Motor neuron (in vitro differentiated cells): ENCODE measurements around the gene SLN. TPM values are rescaled to one million over a fixed set of nuclear protein-coding genes. Genes with fewer than 3 reads are reported as not detected.
A peak's percentile ranks its signal among the peaks of the same experiment; 100 is the strongest.

Experiments
- ATAC-seq, 8 experiments: fragments of 200-7000 bp; cut with Tn5 transposase; replicated peaks in 6 of 8; 2 replicates each; pipeline ENCODE4 v1.8.0; 2021; ENCODE audit warnings: mild to moderate bottlenecking in 8 of 8, moderate library complexity in 8 of 8
- H3K27ac ChIP-seq, 2 donors: fragments of 250-450 bp; sonication (Bioruptor Pico); 2 replicates each; pipeline ENCODE4 v1.9.0; 2021; ENCODE audit warnings: antibody characterized with exemption in 2 of 2, mild to moderate bottlenecking in 2 of 2, moderate library complexity in 1 of 2
- H3K4me1 ChIP-seq, 2 donors: fragments of 250-450 bp; sonication (Bioruptor Pico); replicated peaks in 1 of 2; 2 replicates each; pipeline ENCODE4 v1.6.1; 2021; ENCODE audit warnings: antibody characterized with exemption in 2 of 2, mild to moderate bottlenecking in 2 of 2, moderate library complexity in 1 of 2
- H3K4me3 ChIP-seq, 5 donors: fragments of 250-450 bp; sonication (Bioruptor Pico); 2 replicates each; pipeline ENCODE4 v1.9.0; 2021; ENCODE audit warnings: antibody characterized with exemption in 5 of 5, mild to moderate bottlenecking in 5 of 5, moderate library complexity in 4 of 5
- WGBS, 10 experiments: fragments of 450-650 bp; shearing (Covaris generic); methylation state at CpG; one replicate each; pipeline ENCODE4 v1.0.0; 2022; 5-methylcytosine and 5-hydroxymethylcytosine counted together
- in situ Hi-C, 9 experiments: fragments of 400-800 bp; cut with MboI; loops; one replicate each; pipeline ENCODE4 v1.15.0; 2021; ENCODE audit warnings: low sequenced_read_pairs in 9 of 9, low pct_unique_long_range_greater_than_20kb in 2 of 9; ENCODE audit not compliant: unreplicated experiment in 9 of 9
- total RNA-seq, 8 experiments: library from RNA; unstranded; fragments of 300-600 nt; gene quantifications; 2 replicates each; pipeline versions ENCODE4 v1.2.3 to v1.2.4, GENCODE V29; 2022

The SLN gene
- total RNA-seq, 8 experiments from 2014 or later = 0.66 to 0.92 TPM; not detected in 6

GRCh38 chr11:107740271-107740670, 28.4 kb upstream of the SLN start:
- Histone ChIP-seq H3K4me1 (peaks cover 0 to 3% of the 10 kb centered on the region in 2 donors), H3K4me3 (no peak overlapping the region), H3K27ac (no peak overlapping the region)
- in situ Hi-C loops = no loop called here
- 35 to 100% (median 79%) methylated on average over 2 to 4 of the region's 4 CpGs for WGBS, 10 experiments
- no peak for ATAC-seq

GRCh38 chr11:107736546-107736945, 24.7 kb upstream of the SLN start:
- in situ Hi-C loops = no loop called here
- WGBS, 10 experiments = 11 to 86% (median 58%) methylated on average over 1 of the region's 1 CpG; no CpG with 5 or more reads in 2 of the 10 experiments
- no peak overlapping the region for H3K27ac ChIP-seq
- no peaks in the 10 kb centered on the region for H3K4me1 ChIP-seq
- no peak overlapping the region for H3K4me3 ChIP-seq
- no peak for ATAC-seq

- 0 to 90% (median 48%) methylated on average over 1 to 3 of the region's 3 CpGs; no CpG with 5 or more reads in 2 of the 10 experiments for WGBS, 10 experiments
- peak in 2 of 8 experiments; percentile 63 to 66 for ATAC-seq
Measured at GRCh38 chr11:107733518-107733917, 21.7 kb upstream of the SLN start.

DNA sequence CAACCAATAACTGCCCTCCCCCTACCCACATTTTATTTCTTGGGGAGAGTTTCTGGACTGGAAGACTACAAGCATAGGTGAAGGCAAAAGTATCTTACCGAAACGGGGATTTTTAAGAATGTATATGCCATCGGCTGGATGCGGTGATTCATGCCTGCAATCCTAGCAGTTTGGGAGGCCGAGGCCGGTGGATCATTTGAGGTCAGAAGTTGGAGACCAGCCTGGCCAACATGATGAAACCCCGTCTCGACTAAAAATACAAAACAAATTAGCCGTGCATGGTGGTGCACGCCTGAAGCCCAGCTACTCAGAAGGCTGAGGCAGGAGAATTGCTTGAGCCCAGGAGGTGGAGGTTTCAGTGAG, 20.8 kb upstream of the SLN start:
- 68 to 100% (median 89%) methylated on average over 1 to 8 of the region's 10 CpGs; no CpG with 5 or more reads in 3 of the 10 experiments for WGBS, 10 experiments
- in situ Hi-C loops = no loop called here
- H3K4me1 ChIP-seq = no peaks in the 10 kb centered on the region
- no peak overlapping the region for H3K4me3 ChIP-seq
- no peak overlapping the region for H3K27ac ChIP-seq
- no peak for ATAC-seq

More at GRCh38 chr11:107733518-107733917, 21.7 kb upstream of the SLN start:
- no peak overlapping the region for H3K27ac ChIP-seq
- in situ Hi-C loops = no loop called here
- no peaks in the 10 kb centered on the region for H3K4me1 ChIP-seq
- H3K4me3 ChIP-seq = no peak overlapping the region

DNA sequence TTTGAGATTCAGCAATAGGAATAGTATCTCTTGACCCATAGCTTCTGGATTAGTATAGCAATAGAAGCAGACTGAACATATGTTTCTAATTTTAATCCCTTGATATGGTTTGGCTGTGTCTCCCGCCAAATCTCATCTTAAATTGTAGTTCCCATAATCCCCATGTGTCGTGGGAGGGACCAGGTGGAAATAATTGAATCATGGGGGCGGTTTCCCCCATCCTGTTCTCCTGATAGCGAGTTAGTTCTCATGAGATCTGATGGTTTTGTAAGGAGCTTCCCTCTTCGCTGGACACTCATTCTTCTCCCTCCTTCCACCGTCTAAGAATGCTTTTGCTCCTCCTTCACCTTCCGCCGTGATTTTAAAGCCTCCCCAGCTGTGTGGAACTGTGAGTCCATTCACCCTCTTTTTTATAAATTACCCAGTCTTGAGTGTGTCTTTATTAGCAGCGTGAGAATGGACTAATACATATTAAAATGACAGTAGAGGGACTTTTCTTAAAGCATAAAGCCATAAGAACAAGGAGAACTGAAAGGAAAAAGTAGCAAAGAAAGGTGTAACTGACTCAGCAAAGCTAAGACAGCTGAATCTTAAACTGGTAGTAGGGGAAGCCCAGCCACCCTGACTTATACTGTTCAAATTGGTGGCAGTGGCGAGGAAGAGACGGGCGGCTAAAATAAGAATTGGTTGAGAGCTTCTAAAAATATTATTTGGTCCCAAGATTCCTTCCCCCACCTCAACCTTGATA, 20.3 kb upstream of the SLN start:
- ATAC-seq = no peak
- in situ Hi-C loops = no loop called here
- 41 to 91% (median 84%) methylated on average over 3 to 12 of the region's 12 CpGs for WGBS, 10 experiments
- Histone ChIP-seq H3K27ac (no peak overlapping the region), H3K4me3 (no peak overlapping the region), H3K4me1 (no peaks in the 10 kb centered on the region)

- no peak overlapping the region for H3K27ac ChIP-seq
- no peak for ATAC-seq
- H3K4me3 ChIP-seq = no peak overlapping the region
- H3K4me1 ChIP-seq = peaks cover 0 to 13% of the 10 kb centered on the region in 2 donors
- in situ Hi-C loops = no loop called here
Measured at GRCh38 chr11:107722662-107723061, 10.8 kb upstream of the SLN start.

DNA sequence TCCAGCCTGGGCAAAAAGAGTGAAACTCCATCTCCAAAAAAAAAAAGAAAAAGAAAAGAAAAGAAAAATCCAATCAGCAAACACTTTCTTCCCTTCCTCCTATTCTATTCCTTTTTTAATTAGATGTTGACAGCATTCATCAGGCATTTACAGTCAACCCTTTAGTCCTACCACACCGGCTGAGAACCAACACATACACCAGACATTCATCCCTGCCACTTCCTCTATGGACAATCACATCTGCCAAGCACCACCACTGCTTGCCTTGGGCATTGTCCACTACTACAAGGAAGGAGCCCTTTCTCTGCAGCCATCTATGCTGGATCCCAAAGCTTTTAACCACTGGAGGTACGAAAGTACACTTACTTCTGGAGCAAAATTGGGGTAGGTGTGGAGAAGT, 9.4 kb upstream of the SLN start:
- no peak overlapping the region for H3K4me3 ChIP-seq
- 83% methylated on average over 1 of the region's 2 CpGs; no CpG with 5 or more reads in 9 of the 10 experiments for WGBS, 10 experiments
- no peak overlapping the region for H3K27ac ChIP-seq
- in situ Hi-C loops = no loop called here
- peaks cover 0 to 13% of the 10 kb centered on the region in 2 donors for H3K4me1 ChIP-seq
- ATAC-seq = no peak

GRCh38 chr11:107720303-107720774, 8.5 kb upstream of the SLN start:
- Histone ChIP-seq H3K4me3 (no peak overlapping the region), H3K27ac (no peak overlapping the region), H3K4me1 (peaks cover 0 to 13% of the 10 kb centered on the region in 2 donors)
- in situ Hi-C loops = no loop called here
- peak in 3 of 8 experiments; percentile 67 to 83 (median 71) for ATAC-seq
- WGBS, 10 experiments = 0 to 100% (median 78%) methylated on average over 1 to 2 of the region's 2 CpGs; no CpG with 5 or more reads in 3 of the 10 experiments

- 5 to 94% (median 70%) methylated on average over 2 to 5 of the region's 7 CpGs; no CpG with 5 or more reads in 2 of the 10 experiments for WGBS, 10 experiments
- peak in 3 of 8 experiments; percentile 79 to 93 (median 93) for ATAC-seq
- in situ Hi-C loops = no loop called here
- H3K4me3 ChIP-seq = no peak overlapping the region
- H3K27ac ChIP-seq = no peak overlapping the region
- peaks cover 0 to 13% of the 10 kb centered on the region in 2 donors for H3K4me1 ChIP-seq
Measured at GRCh38 chr11:107719557-107720302, 7.9 kb upstream of the SLN start.

DNA sequence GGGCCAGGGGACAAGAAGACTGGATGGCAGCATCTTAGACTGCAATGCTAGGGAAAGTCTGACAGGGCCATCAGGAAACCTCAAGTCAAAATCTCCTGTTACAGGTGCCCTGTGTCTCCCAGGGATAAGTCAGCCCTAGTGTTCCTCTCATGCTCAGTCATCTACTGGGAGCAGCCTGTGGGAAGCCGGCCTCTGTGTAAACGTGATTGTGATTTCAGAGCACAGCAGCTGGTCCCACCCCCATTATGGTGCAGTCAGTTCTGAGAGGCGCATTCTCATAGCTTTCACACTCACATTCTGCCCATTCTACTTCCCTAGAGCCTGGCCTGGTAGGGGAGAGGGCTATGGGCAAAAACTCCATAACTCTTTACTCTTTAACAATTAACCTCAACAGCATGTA, 7.2 kb upstream of the SLN start:
- ATAC-seq = peak in 5 of 8 experiments; percentile 58 to 79 (median 64)
- Histone ChIP-seq H3K4me3 (no peak overlapping the region), H3K27ac (no peak overlapping the region), H3K4me1 (peaks cover 0 to 13% of the 10 kb centered on the region in 2 donors)
- in situ Hi-C loops = no loop called here
- WGBS, 10 experiments = 27 to 100% (median 52%) methylated on average over 1 to 3 of the region's 3 CpGs; no CpG with 5 or more reads in 4 of the 10 experiments

DNA sequence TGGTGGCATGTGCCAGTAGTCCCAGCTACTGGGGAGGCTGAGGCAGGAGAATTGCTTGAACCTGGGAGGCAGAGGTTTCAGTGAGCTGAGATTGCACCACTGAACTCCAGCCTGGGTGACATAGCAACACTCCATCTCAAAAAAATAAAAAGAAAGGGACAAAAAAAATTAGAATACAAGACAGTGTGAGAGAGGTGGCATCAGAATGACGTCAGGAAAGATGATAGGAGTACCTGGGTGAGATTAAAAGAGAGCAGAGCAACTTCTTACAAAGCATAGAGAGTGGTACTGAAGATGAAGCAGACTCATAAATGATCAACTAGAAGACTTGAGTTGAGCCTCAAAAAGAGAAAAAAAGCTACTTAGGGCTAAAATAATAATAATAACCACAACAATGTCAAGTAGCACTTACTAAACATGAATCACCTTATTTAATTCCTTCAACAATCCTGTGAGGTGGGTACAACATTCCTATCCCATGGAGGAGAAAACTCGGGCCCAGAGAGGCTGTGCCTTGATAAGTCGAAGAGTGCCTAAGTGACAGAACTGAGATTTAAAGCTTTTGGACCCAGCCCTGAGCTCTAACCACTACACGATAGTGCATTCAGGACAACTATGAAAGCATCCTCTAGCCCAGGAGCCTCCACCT, 5.2 kb upstream of the SLN start:
- 7 to 96% (median 65%) methylated on average over 1 to 4 of the region's 4 CpGs for WGBS, 10 experiments
- H3K27ac ChIP-seq = no peak overlapping the region
- H3K4me1 ChIP-seq = peaks cover 0 to 23% of the 10 kb centered on the region in 2 donors
- no peak for ATAC-seq
- no peak overlapping the region for H3K4me3 ChIP-seq
- in situ Hi-C loops = no loop called here

- Histone ChIP-seq H3K4me1 (peaks cover 0 to 10% of the 10 kb centered on the region in 2 donors), H3K4me3 (no peak overlapping the region), H3K27ac (no peak overlapping the region)
- WGBS, 10 experiments = 0 to 68% (median 42%) methylated on average over 1 to 3 of the region's 3 CpGs
- ATAC-seq = peak in 2 of 8 experiments; percentile 37 to 92
- in situ Hi-C loops = no loop called here
Measured at GRCh38 chr11:107713009-107713408, 1.2 kb upstream of the SLN start.

DNA sequence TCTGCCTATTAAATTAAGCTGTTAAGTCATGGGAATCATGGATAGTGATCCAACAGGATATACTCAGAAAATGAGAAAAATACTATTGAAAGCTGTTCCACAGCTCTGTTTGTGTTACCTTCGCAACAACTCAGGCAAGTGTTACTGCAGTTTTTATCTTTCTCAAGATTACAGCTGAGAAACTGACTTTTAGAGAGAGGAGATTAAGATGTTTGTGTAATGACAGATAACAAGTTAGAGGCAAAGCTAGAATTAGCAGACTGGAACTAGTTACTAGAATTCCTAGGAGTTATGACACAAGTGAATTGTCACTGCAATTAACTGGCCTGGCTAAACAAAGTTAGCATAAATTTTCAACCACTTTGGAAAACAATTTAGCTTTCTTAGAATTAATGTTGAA, 1.6 kb downstream of the SLN start:
- in situ Hi-C loops = no loop called here
- no peak overlapping the region for H3K27ac ChIP-seq
- WGBS, 10 experiments = 64 to 100% (median 100%) methylated on average over 1 of the region's 1 CpG; no CpG with 5 or more reads in 3 of the 10 experiments
- peaks cover 13 to 22% of the 10 kb centered on the region in 2 donors for H3K4me1 ChIP-seq
- no peak overlapping the region for H3K4me3 ChIP-seq
- no peak for ATAC-seq
